ENCODE results near the gene LRIG1.

LRIG1 gene

DNA sequence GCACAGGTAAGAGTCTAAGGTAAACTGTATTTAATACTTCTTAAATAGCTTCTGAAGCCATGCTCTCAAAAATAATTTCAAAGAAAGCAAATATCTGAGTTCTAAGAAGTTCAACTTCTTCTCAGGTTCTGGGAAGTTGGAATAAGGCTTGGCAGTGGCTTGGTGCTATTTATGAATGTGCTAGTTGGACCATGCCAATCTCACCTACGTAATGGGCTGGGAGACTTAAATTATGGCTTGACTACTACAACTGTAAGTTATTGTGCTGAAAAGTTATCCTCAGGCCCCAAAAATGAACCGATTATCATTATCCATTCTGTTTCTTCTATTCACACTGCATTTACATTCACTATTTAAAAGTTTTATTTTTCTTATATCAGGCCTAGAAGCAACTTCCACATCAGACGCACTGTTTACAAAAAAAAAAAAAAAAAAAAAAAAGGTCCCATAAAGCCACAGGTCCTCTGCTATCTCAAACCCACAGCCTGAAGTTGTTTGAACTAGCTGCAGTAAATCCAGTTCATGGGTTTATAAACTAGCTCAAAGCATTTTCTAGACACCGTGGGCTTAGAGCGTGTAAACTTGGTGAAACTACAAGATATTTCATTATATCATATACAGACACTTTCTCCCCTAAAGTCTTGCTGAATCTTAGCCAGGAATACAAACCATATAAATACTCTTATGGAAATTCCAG is 3.4 kb downstream of the LRIG1 start:
- no peaks in the 10 kb centered on the region for H3K27me3 ChIP-seq (replicated peaks)
- no peak for DNase-seq
- TF ChIP-seq, protein P1, sequence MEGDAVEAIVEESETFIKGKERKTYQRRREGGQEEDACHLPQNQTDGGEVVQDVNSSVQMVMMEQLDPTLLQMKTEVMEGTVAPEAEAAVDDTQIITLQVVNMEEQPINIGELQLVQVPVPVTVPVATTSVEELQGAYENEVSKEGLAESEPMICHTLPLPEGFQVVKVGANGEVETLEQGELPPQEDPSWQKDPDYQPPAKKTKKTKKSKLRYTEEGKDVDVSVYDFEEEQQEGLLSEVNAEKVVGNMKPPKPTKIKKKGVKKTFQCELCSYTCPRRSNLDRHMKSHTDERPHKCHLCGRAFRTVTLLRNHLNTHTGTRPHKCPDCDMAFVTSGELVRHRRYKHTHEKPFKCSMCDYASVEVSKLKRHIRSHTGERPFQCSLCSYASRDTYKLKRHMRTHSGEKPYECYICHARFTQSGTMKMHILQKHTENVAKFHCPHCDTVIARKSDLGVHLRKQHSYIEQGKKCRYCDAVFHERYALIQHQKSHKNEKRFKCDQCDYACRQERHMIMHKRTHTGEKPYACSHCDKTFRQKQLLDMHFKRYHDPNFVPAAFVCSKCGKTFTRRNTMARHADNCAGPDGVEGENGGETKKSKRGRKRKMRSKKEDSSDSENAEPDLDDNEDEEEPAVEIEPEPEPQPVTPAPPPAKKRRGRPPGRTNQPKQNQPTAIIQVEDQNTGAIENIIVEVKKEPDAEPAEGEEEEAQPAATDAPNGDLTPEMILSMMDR (IDR thresholded peaks at IDR 0.05; ENCODE audit: low read depth, low read length, missing control alignments) = no peak
- no peak overlapping the region for H3K27ac ChIP-seq
- no peaks in the 10 kb centered on the region for H3K36me3 ChIP-seq (replicated peaks)
- in situ Hi-C loops (cut with HindIII; ENCODE audit: low pct_ligation_motif_present, low sequenced_read_pairs) = no loop called here
- H3K4me3 ChIP-seq (ENCODE audit: low read depth, low read length) = no peak overlapping the region

DNA sequence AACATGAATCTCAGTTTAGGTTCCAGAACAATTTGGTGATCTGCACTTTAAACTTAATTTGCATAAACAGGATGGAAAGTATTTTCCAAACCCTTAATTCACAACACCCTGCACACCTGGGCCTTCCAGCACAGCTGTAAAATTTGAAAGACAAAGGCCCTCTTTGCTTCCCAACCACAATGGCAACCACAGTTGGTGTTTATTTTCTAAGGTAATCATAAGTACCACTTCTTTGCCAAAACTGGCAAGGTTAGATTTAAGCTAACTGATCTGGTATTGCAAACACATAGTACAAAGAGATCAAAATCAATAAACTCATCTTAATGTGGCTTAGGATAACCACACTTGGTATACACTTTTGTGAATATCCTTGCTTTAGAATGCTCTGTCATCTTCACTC is 4.1 kb downstream of the LRIG1 start:
- no peak overlapping the region for H3K27ac ChIP-seq
- no peak overlapping the region for H3K4me3 ChIP-seq (ENCODE audit: low read depth, low read length)
- no peak for DNase-seq
- TF ChIP-seq, protein P1 (IDR thresholded peaks at IDR 0.05; ENCODE audit: low read depth, low read length, missing control alignments) = no peak
- in situ Hi-C loops (cut with HindIII; ENCODE audit: low pct_ligation_motif_present, low sequenced_read_pairs) = no loop called here
- no peaks in the 10 kb centered on the region for H3K27me3 ChIP-seq (replicated peaks)
- no peaks in the 10 kb centered on the region for H3K36me3 ChIP-seq (replicated peaks)

DNA sequence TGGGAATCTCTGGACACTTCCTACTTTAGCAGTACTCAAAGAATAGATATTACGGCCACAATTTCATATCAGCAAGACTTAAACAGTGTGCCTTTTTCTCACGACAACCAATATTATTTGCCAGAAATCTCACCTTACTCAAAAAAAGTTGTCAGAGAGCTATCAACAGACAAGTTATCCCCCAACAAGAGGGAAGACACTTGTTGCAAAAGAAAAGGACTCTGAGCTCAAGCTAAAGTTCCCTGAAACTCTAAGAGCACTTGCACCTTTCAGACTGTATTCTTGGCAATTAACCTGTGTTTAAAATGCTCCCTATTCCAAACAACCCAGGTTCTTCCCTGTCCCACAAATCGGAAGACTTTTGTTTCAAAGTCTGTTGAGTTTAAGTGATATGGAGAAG is 4.5 kb downstream of the LRIG1 start:
- H3K36me3 ChIP-seq (replicated peaks) = no peaks in the 10 kb centered on the region
- H3K27me3 ChIP-seq (replicated peaks) = no peaks in the 10 kb centered on the region
- in situ Hi-C loops (cut with HindIII; ENCODE audit: low pct_ligation_motif_present, low sequenced_read_pairs) = no loop called here
- no peak overlapping the region for H3K27ac ChIP-seq
- no peak overlapping the region for H3K4me3 ChIP-seq (ENCODE audit: low read depth, low read length)
- no peak for DNase-seq
- TF ChIP-seq, protein P1 (IDR thresholded peaks at IDR 0.05; ENCODE audit: low read depth, low read length, missing control alignments) = no peak

DNA sequence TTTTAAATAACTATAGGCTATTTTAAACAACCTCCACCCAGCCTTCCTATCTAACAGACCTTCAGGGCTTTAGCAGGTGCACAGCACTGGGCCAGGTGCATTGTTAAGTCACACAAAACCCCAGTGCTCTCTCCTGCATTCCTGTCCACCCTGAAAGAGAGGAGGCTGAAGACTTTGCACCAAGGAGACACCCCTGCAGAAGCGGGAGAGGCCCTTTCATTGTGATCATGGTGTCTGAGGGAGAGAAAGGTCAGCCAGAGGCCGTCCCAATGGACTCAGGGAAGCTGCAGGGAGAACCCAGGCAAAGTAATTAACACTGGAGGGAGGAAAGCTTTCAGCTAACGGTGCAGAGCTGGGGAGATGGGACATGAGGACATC is 5.2 kb downstream of the LRIG1 start:
- Histone ChIP-seq H3K27ac (no peak overlapping the region), H3K27me3 (replicated peaks) (no peaks in the 10 kb centered on the region), H3K36me3 (replicated peaks) (no peaks in the 10 kb centered on the region), H3K4me3 (ENCODE audit: low read depth, low read length) (no peak overlapping the region)
- in situ Hi-C loops (cut with HindIII; ENCODE audit: low pct_ligation_motif_present, low sequenced_read_pairs) = no loop called here
- TF ChIP-seq, protein P1 (IDR thresholded peaks at IDR 0.05; ENCODE audit: low read depth, low read length, missing control alignments) = no peak
- DNase-seq = no peak

DNA sequence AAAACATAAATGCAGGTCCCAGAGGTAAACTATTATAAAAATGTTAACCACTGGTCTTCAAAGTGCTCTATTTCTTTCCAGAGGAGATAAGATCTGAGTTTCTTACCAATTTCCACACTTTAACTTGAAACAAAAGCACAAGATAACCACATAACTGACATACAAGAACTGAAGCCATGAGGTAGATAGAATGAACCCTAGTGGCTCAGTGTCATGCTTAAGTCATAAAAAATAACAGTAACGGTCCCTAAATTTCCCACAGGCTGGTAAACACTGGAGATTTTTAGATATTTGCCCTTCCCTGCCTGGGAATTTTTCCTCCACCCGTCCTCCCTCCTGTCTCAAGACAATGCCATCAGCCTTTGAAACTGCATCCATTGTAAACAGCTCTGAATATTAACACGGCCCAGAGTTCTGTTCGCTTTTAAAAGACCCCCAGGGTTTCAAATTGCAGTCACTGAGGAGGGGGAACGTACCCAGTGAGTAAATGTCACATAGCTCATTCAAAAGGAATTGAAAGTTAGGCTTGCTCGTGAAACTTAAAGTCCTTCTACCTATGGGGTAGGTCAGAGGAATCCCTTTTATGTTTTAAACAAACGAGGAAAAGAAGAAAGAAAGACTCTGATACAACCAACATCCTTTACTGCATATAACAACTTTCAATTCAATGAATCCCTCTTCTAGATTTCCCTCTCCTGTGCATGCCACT is 5.7 kb downstream of the LRIG1 start:
- DNase-seq = no peak
- no peaks in the 10 kb centered on the region for H3K27me3 ChIP-seq (replicated peaks)
- in situ Hi-C loops (cut with HindIII; ENCODE audit: low pct_ligation_motif_present, low sequenced_read_pairs) = no loop called here
- no peak overlapping the region for H3K4me3 ChIP-seq (ENCODE audit: low read depth, low read length)
- TF ChIP-seq, protein P1 (IDR thresholded peaks at IDR 0.05; ENCODE audit: low read depth, low read length, missing control alignments) = no peak
- no peak overlapping the region for H3K27ac ChIP-seq
- no peaks in the 10 kb centered on the region for H3K36me3 ChIP-seq (replicated peaks)
